MCF 10A (cell line): ENCODE measurements around the gene GRIN3B. TPM values are rescaled to one million over a fixed set of nuclear protein-coding genes. Genes with fewer than 3 reads are reported as not detected.
A peak's percentile ranks its signal among the peaks of the same experiment; 100 is the strongest.

Experiments
- BruUV-seq: library from RNA; stranded (reverse); fragments of 400-500 nt; replicated peaks from 2 replicates; lab custom pipeline; 2021; lab: Mats Ljungman, UMichigan
- CTCF ChIA-PET: fragments of 300-600 bp; sonication (Branson Sonifier 250); formaldehyde crosslinking; extraction: SDS; loops from one replicate; lab custom pipeline; 2021; ENCODE audit warnings: antibody characterized with exemption, inconsistent platforms; lab: Yijun Ruan, JAX
- POLR2A ChIA-PET: fragments of 300-600, 350-650 bp; sonication (Branson Sonifier 250); formaldehyde crosslinking; extraction: SDS; loops from one replicate; lab custom pipeline; 2020; ENCODE audit warnings: antibody characterized with exemption, inconsistent platforms; lab: Yijun Ruan, JAX
- DNase-seq: peaks from one replicate; pipeline ENCODE4 v3.0.0-alpha.2; 2018; ENCODE audit not compliant: unreplicated experiment
- H3K27ac Mint-ChIP-seq: one replicate; pipeline ENCODE4 v1.8.0; 2022; ENCODE audit warnings: mild to moderate bottlenecking, low read depth, mixed read lengths; ENCODE audit not compliant: unreplicated experiment
- H3K27me3 Mint-ChIP-seq: one replicate; pipeline ENCODE4 v1.8.0; 2022; ENCODE audit warnings: mixed read lengths; ENCODE audit not compliant: insufficient read depth, unreplicated experiment
- H3K36me3 Mint-ChIP-seq: one replicate; pipeline ENCODE4 v1.8.0; 2022; ENCODE audit warnings: mild to moderate bottlenecking, moderate library complexity, mixed read lengths; ENCODE audit not compliant: insufficient read depth, unreplicated experiment
- H3K4me1 Mint-ChIP-seq: one replicate; pipeline ENCODE4 v1.8.0; 2022; ENCODE audit warnings: mixed read lengths; ENCODE audit not compliant: insufficient read depth, unreplicated experiment
- H3K4me3 Mint-ChIP-seq: one replicate; pipeline ENCODE4 v1.8.0; 2022; ENCODE audit warnings: mild to moderate bottlenecking, moderate library complexity, mixed read lengths; ENCODE audit not compliant: unreplicated experiment
- H3K9me3 Mint-ChIP-seq: one replicate; pipeline ENCODE4 v1.8.0; 2022; ENCODE audit warnings: mixed read lengths; ENCODE audit not compliant: unreplicated experiment
- intact Hi-C: fragments of 100-400 bp; cut with micrococcal nuclease; formaldehyde crosslinking; loops from 2 replicates; pipeline ENCODE4 v1.14.1; 2022
- total RNA-seq: library from RNA; stranded (reverse); gene quantifications from 2 replicates; pipeline ENCODE4 v1.2.3, GENCODE V29; 2022
- TF ChIP-seq, protein P1 (sequence below): fragments of 200-600 bp; IDR thresholded peaks from one replicate; pipeline ENCODE4 v1.8.0; 2022; ENCODE audit warnings: antibody characterized with exemption, mild to moderate bottlenecking; ENCODE audit not compliant: unreplicated experiment

Gene GRIN3B
- total RNA-seq, 1 experiment from 2014 or later = not detected

GRCh38 chr19:1000591-1001537 lies 645 bp downstream of the GRIN3B start:
- ChIA-PET POLR2A (interaction anchor here (0.6 to 0.9 kb wide), 4 partner anchors 17 to 204 kb away, joined by 3 to 4 read pairs (median 4); partner anchors contain the start of gene CNN2), CTCF (interaction anchor here (0.5 to 1.5 kb wide), 5 partner anchors 9 to 262 kb away, joined by 3 to 4 read pairs (median 3); no protein-coding TSS in a partner anchor)
- no peaks in the 10 kb centered on the region for H3K9me3 Mint-ChIP-seq
- intact Hi-C loops = loop anchor here (1.0 kb wide), 2 partner anchors 80 to 231 kb away; no protein-coding TSS in a partner anchor
- BruUV-seq = no TSS peak
- peaks cover 17% of the 10 kb centered on the region for H3K27me3 Mint-ChIP-seq
- peaks cover 6% of the 10 kb centered on the region for H3K4me1 Mint-ChIP-seq
- DNase-seq = no peak
- no peak overlapping the region for H3K4me3 Mint-ChIP-seq
- peaks cover 6% of the 10 kb centered on the region for H3K36me3 Mint-ChIP-seq
- H3K27ac Mint-ChIP-seq = no peak overlapping the region
- TF ChIP-seq, protein P1, sequence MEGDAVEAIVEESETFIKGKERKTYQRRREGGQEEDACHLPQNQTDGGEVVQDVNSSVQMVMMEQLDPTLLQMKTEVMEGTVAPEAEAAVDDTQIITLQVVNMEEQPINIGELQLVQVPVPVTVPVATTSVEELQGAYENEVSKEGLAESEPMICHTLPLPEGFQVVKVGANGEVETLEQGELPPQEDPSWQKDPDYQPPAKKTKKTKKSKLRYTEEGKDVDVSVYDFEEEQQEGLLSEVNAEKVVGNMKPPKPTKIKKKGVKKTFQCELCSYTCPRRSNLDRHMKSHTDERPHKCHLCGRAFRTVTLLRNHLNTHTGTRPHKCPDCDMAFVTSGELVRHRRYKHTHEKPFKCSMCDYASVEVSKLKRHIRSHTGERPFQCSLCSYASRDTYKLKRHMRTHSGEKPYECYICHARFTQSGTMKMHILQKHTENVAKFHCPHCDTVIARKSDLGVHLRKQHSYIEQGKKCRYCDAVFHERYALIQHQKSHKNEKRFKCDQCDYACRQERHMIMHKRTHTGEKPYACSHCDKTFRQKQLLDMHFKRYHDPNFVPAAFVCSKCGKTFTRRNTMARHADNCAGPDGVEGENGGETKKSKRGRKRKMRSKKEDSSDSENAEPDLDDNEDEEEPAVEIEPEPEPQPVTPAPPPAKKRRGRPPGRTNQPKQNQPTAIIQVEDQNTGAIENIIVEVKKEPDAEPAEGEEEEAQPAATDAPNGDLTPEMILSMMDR = no peak

- DNase-seq = peak; percentile 51
- Mint-ChIP-seq H3K4me3 (no peak overlapping the region), H3K4me1 (no peaks in the 10 kb centered on the region), H3K9me3 (no peaks in the 10 kb centered on the region), H3K27me3 (peaks cover 17% of the 10 kb centered on the region), H3K27ac (no peak overlapping the region), H3K36me3 (peaks cover 1% of the 10 kb centered on the region)
- intact Hi-C loops = loop anchor here (1.0 kb wide), 2 partner anchors 80 to 231 kb away; no protein-coding TSS in a partner anchor
- TF ChIP-seq, protein P1 = peak; percentile 95
- BruUV-seq = no TSS peak
- POLR2A ChIA-PET = interaction anchor here (0.6 to 0.9 kb wide), 4 partner anchors 17 to 203 kb away, joined by 3 to 4 read pairs (median 4); partner anchors contain the start of gene CNN2
- CTCF ChIA-PET = interaction anchor here (0.5 to 1.5 kb wide), 5 partner anchors 8 to 263 kb away, joined by 3 to 4 read pairs (median 3); no protein-coding TSS in a partner anchor
Observed at GRCh38 chr19:1001538-1002166, 1.4 kb downstream of the GRIN3B start.

- ChIA-PET POLR2A (interaction anchor here (0.5 kb wide), 1 partner anchor 904 kb away, joined by 3 read pairs; no protein-coding TSS in a partner anchor), CTCF (interaction anchor here (0.6 to 0.7 kb wide), 2 partner anchors 95 to 241 kb away, joined by 4 to 6 read pairs; no protein-coding TSS in a partner anchor)
- H3K27ac Mint-ChIP-seq = no peak overlapping the region
Observed at GRCh38 chr19:1002600-1002999, 2.4 kb downstream of the GRIN3B start.

More at GRCh38 chr19:1002600-1002999, 2.4 kb downstream of the GRIN3B start:
- no TSS peak for BruUV-seq
- no peaks in the 10 kb centered on the region for H3K36me3 Mint-ChIP-seq
- TF ChIP-seq, protein P1 = no peak
- H3K4me1 Mint-ChIP-seq = no peaks in the 10 kb centered on the region
- no peak for DNase-seq
- H3K9me3 Mint-ChIP-seq = no peaks in the 10 kb centered on the region
- peaks cover 17% of the 10 kb centered on the region for H3K27me3 Mint-ChIP-seq
- intact Hi-C loops = no loop called here
- no peak overlapping the region for H3K4me3 Mint-ChIP-seq
